GM19023 (cell line): ENCODE results near the gene CELSR1.

Experiments used
- ATAC-seq: cut with Tn5 transposase; IDR thresholded peaks from one replicate; pipeline ENCODE4 v1.9.1; 2021; ENCODE audit warnings: mild to moderate bottlenecking, moderate library complexity; ENCODE audit not compliant: unreplicated experiment

The CELSR1 gene

GRCh38 chr22:46368871-46369715 is 168.3 kb downstream of the CELSR1 start:
- no peak for ATAC-seq

GRCh38 chr22:46368422-46368821 is 169.0 kb downstream of the CELSR1 start:
- no peak for ATAC-seq

- ATAC-seq = no peak
These were observed 169.7 kb downstream of the CELSR1 start for GRCh38 chr22:46367707-46368191.

GRCh38 chr22:46366801-46367706 is 170.4 kb downstream of the CELSR1 start:
- ATAC-seq = no peak

- ATAC-seq = no peak
These were observed 171.1 kb downstream of the CELSR1 start for GRCh38 chr22:46366327-46366731.

- ATAC-seq = no peak
These were observed 172.2 kb downstream of the CELSR1 start for GRCh38 chr22:46365166-46365624.

DNA sequence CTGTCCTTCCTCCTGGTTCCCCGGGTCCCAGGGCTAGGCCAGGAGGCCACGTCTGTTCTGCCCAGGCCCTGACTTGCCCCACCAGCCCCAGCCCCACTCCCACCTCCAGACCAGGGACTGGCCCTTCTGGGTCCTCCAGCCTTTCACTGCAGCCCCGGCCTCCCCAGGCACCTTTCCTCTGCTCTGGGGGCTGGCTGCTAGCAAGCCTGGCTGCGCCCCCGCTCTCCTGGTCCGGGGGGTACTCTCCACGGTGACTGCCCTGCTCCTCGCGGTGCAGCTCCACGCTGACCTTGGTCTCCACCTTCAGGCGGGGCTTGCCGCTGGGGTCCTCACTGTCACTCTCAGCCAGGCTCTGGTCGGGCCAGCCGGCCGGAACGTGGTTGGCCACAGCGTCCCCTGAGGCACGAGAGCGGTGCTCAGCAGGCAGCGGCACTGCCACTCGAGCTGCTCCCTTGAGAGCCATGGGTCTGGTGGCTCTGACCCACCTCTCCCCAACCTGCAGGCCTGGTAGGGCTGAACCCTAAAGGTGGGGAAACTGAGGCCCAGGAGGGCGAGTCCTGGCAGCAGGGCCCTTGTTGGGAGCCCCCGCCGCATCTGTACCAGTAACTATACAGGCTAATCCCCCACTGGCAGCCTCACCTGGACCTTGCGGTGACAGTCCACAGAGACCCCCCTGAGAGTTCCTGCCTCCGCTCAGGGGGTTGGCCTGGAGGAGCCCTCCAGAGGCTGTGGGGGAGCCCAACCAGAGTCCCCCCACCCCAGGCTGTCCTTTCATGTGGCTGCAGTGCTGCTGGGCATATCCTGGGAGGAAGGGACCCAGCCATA is 172.9 kb downstream of the CELSR1 start:
- ATAC-seq = no peak

- ATAC-seq = no peak
These were observed 173.7 kb downstream of the CELSR1 start for GRCh38 chr22:46363611-46364321.

DNA sequence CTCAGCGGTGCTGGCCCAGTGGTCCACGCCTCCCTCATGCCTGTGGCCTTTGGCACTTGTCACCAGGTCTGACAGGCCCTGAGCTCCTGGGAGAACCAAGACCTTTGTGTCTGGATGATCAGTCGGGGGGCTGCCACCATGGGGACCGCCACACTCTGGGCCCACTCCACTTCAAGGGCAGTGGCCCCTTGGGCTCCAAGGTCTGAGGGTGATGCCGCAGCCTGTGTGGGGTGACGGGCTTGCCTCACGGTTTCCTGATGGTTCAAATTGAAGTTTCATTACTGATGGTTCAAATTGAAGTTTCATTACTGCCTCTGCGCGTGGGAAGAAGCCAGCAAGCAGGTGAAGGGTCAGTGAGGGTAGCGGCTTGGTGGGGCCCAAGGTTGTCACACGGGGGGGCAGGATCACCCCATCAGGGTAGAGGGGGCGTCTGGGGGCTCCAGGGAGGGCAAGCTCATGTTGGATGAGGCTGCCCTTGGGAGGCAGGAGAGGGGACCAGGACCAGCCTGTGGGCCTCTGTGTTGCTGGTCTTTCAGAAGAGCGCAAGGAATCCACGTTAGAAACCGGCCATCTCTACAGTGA is 174.4 kb downstream of the CELSR1 start:
- no peak for ATAC-seq

DNA sequence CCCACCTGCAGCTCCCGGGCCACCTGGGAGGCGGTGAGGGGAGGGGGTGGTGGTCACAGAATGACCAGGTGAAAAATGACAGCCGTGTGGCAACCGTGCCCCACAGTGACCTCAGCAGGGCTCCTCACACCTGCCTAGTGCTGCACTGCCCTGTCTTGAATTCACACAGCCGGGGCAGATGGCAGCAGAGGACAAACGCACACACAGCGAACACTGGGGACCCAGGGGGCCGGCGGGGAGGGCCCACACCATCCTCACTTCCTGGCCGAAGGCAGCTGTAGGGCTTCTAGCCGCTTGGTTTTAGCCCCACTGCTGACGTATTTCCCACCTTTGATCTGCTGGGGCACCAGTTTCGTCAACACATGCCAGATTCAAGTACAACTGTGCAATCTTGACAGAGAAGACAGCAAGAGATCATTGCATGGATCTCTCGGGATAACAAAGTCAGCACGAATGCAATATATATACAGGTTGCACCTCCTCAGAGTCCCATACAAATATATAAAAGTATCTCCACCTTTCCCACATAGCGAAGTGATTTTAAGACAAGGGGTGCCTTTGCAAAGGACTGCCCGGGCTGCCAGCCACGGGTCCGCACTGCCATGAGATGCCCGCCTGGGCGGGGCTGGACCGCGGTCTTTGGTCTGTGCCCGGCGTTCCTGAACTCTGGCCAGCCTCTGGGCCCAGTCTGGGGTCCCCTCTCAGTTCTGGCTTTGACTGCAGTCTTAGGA is 175.1 kb downstream of the CELSR1 start:
- ATAC-seq = no peak

DNA sequence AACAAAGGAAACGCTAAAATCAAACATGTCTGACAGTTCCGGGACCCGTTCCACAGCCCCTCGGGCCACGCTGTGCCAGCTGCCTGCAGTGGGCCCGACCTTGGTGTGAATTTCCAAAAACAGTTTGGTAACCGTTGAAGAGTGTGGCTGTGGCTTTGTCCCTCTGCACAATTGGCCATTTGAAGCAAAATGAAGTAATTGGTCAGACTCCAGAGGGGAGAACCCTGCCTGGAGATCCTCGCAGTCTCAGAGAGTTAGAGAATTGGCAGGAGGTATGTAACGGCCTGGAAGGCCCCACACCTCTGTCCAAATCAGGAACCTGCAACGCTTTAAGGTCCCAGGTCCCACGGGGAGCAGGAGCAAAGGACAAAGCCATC is 175.6 kb downstream of the CELSR1 start:
- no peak for ATAC-seq

GRCh38 chr22:46360891-46361290 is 176.5 kb downstream of the CELSR1 start:
- no peak for ATAC-seq

GRCh38 chr22:46360097-46360496 is 177.3 kb downstream of the CELSR1 start:
- no peak for ATAC-seq

DNA sequence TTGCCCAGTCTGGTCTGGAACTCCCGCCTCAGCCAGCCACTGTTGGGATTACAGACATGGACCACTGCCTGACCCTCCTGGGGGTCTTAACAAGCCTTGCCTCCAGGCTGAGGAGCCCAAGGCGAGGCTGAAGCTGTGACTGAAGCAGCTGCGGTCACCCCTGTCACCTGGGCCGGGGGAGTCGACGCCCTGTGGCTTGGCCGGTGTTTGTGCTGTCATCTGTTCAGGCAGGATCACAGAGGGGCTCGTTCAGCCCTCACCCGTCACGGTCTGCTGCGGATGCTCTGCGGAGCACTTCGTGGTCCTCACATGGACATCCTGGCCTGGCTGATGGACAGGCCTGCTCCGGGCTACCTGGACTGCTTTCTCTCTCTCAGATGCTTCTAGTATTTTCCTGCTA is 178.1 kb downstream of the CELSR1 start:
- ATAC-seq = no peak

DNA sequence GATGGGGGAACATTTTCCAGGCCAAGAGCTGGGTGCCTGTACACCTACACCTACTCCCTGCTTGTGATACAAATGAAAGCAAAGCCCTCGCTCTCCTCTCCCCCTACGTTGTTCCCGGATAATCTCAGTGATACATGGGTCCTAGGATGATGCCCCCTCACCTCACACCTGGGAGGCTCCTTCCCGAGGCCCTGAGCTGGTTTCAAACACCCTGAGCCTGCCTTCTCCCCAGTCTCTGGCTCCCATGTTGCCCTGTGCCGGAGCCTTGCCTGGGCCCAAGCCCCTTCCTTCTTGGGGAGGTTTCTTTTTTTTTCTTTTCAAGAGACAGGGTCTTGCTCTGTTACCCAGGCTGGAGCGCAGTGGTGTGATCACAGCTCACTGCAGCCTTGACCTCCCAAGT is 178.7 kb downstream of the CELSR1 start:
- no peak for ATAC-seq

- ATAC-seq = no peak
These were observed 179.5 kb downstream of the CELSR1 start for GRCh38 chr22:46357711-46358520.

- ATAC-seq = no peak
These were observed 180.6 kb downstream of the CELSR1 start for GRCh38 chr22:46356496-46357480.
